Measurements from ENCODE around the gene THSD4. TPM values are rescaled to one million over a fixed set of nuclear protein-coding genes. Genes with fewer than 3 reads are reported as not detected.

Gene THSD4
- total and polyA plus RNA-seq, 2 donors (not counting 1 experiment from before 2014, with no cell fraction given) = 43.1 to 95.5 TPM

- Histone ChIP-seq H3K36me3 (ENCODE audit: control insufficient read depth, insufficient read depth, low read length) (no peaks in the 10 kb centered on the region), H3K4me1 (ENCODE audit: control insufficient read depth, extremely low read depth, insufficient read depth, low read length) (peaks cover 8% of the 10 kb centered on the region), H3K27me3 (ENCODE audit: control insufficient read depth, insufficient read depth, low read length) (no peaks in the 10 kb centered on the region), H4K20me1 (ENCODE audit: control insufficient read depth, extremely low read depth, insufficient read depth, low read length) (no peaks in the 10 kb centered on the region), H3K4me3 (replicated peaks in 1 of 4; ENCODE audit: control extremely low read depth in 1 of 4, insufficient read depth in 1 of 4, low read depth in 3 of 4, low read length in 4 of 4) (no peak overlapping the region), H3K79me2 (ENCODE audit: control insufficient read depth, insufficient read depth, low read length) (no peaks in the 10 kb centered on the region), H3K9ac (ENCODE audit: insufficient read depth, low read length) (no peak overlapping the region), H3K27ac (ENCODE audit: insufficient read depth, low read length) (no peak overlapping the region), H2AFZ (ENCODE audit: low read length) (no peak overlapping the region), H3K9me3 (ENCODE audit: control insufficient read depth, insufficient read depth, low read depth, low read length) (no peaks in the 10 kb centered on the region), H3K4me2 (ENCODE audit: extremely low read depth, insufficient read depth, low read length) (no peak overlapping the region)
- DNase-seq (ENCODE audit: low read depth in 2 of 2) = no peak
- no peak for TF ChIP-seq EZH2 (IDR thresholded peaks at IDR 0.05; ENCODE audit: low read length, missing control alignments)
- TF ChIP-seq, protein P1, sequence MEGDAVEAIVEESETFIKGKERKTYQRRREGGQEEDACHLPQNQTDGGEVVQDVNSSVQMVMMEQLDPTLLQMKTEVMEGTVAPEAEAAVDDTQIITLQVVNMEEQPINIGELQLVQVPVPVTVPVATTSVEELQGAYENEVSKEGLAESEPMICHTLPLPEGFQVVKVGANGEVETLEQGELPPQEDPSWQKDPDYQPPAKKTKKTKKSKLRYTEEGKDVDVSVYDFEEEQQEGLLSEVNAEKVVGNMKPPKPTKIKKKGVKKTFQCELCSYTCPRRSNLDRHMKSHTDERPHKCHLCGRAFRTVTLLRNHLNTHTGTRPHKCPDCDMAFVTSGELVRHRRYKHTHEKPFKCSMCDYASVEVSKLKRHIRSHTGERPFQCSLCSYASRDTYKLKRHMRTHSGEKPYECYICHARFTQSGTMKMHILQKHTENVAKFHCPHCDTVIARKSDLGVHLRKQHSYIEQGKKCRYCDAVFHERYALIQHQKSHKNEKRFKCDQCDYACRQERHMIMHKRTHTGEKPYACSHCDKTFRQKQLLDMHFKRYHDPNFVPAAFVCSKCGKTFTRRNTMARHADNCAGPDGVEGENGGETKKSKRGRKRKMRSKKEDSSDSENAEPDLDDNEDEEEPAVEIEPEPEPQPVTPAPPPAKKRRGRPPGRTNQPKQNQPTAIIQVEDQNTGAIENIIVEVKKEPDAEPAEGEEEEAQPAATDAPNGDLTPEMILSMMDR (conservative IDR thresholded peaks at IDR 0.05 in 1 of 2, IDR thresholded peaks at IDR 0.05 in 1 of 2; ENCODE audit: low read depth in 1 of 2, low read length in 2 of 2) = no peak
These were observed 29.5 kb upstream of the THSD4 start for GRCh38 chr15:71085809-71086208.

- Histone ChIP-seq H3K9ac (ENCODE audit: insufficient read depth, low read length) (no peak overlapping the region), H3K27me3 (ENCODE audit: control insufficient read depth, insufficient read depth, low read length) (no peaks in the 10 kb centered on the region), H3K4me3 (replicated peaks in 1 of 4; ENCODE audit: control extremely low read depth in 1 of 4, insufficient read depth in 1 of 4, low read depth in 3 of 4, low read length in 4 of 4) (no peak overlapping the region), H3K79me2 (ENCODE audit: control insufficient read depth, insufficient read depth, low read length) (no peaks in the 10 kb centered on the region), H3K4me1 (ENCODE audit: control insufficient read depth, extremely low read depth, insufficient read depth, low read length) (peaks cover 2% of the 10 kb centered on the region), H2AFZ (ENCODE audit: low read length) (no peak overlapping the region), H3K36me3 (ENCODE audit: control insufficient read depth, insufficient read depth, low read length) (no peaks in the 10 kb centered on the region), H3K9me3 (ENCODE audit: control insufficient read depth, insufficient read depth, low read depth, low read length) (no peaks in the 10 kb centered on the region), H4K20me1 (ENCODE audit: control insufficient read depth, extremely low read depth, insufficient read depth, low read length) (no peaks in the 10 kb centered on the region), H3K27ac (ENCODE audit: insufficient read depth, low read length) (no peak overlapping the region), H3K4me2 (ENCODE audit: extremely low read depth, insufficient read depth, low read length) (no peak overlapping the region)
- TF ChIP-seq, protein P1 (conservative IDR thresholded peaks at IDR 0.05 in 1 of 2, IDR thresholded peaks at IDR 0.05 in 1 of 2; ENCODE audit: low read depth in 1 of 2, low read length in 2 of 2) = no peak
- TF ChIP-seq EZH2 (IDR thresholded peaks at IDR 0.05; ENCODE audit: low read length, missing control alignments) = no peak
- no peak for DNase-seq (ENCODE audit: low read depth in 2 of 2)
These were observed 27.1 kb upstream of the THSD4 start for GRCh38 chr15:71088155-71088554.

- no peaks in the 10 kb centered on the region for H3K9me3 ChIP-seq (ENCODE audit: control insufficient read depth, insufficient read depth, low read depth, low read length)
- DNase-seq (ENCODE audit: low read depth in 2 of 2) = no peak
- no peaks in the 10 kb centered on the region for H4K20me1 ChIP-seq (ENCODE audit: control insufficient read depth, extremely low read depth, insufficient read depth, low read length)
- H3K4me3 ChIP-seq (replicated peaks in 1 of 4; ENCODE audit: control extremely low read depth in 1 of 4, insufficient read depth in 1 of 4, low read depth in 3 of 4, low read length in 4 of 4) = no peak overlapping the region
- no peaks in the 10 kb centered on the region for H3K36me3 ChIP-seq (ENCODE audit: control insufficient read depth, insufficient read depth, low read length)
- H3K79me2 ChIP-seq (ENCODE audit: control insufficient read depth, insufficient read depth, low read length) = no peaks in the 10 kb centered on the region
- no peak overlapping the region for H2AFZ ChIP-seq (ENCODE audit: low read length)
- no peak overlapping the region for H3K27ac ChIP-seq (ENCODE audit: insufficient read depth, low read length)
- TF ChIP-seq, protein P1 (conservative IDR thresholded peaks at IDR 0.05 in 1 of 2, IDR thresholded peaks at IDR 0.05 in 1 of 2; ENCODE audit: low read depth in 1 of 2, low read length in 2 of 2) = no peak
- no peak for TF ChIP-seq EZH2 (IDR thresholded peaks at IDR 0.05; ENCODE audit: low read length, missing control alignments)
- H3K27me3 ChIP-seq (ENCODE audit: control insufficient read depth, insufficient read depth, low read length) = no peaks in the 10 kb centered on the region
- H3K9ac ChIP-seq (ENCODE audit: insufficient read depth, low read length) = no peak overlapping the region
- H3K4me1 ChIP-seq (ENCODE audit: control insufficient read depth, extremely low read depth, insufficient read depth, low read length) = peaks cover 6% of the 10 kb centered on the region
- H3K4me2 ChIP-seq (ENCODE audit: extremely low read depth, insufficient read depth, low read length) = no peak overlapping the region
These were observed 26.6 kb upstream of the THSD4 start for GRCh38 chr15:71088683-71089082.

All from fibroblast of lung (primary cell).